Measurements from ENCODE around the gene RAB3IL1. TPM values are rescaled to one million over a fixed set of nuclear protein-coding genes. Genes with fewer than 3 reads are reported as not detected.

Gene RAB3IL1
- total RNA-seq, 1 experiment from 2014 or later, result 18.1 TPM

GRCh38 chr11:61899146-61899841 lies 18.1 kb downstream of the RAB3IL1 start:
- Histone ChIP-seq H3K36me3 (ENCODE audit: control insufficient read depth in 1 of 2, insufficient read depth in 2 of 2, low read length in 2 of 2) (0 out of 4 replicates have a peak, but pooled peaks cover 0 to 3% of the 10 kb centered on the region in 2 experiments), H3K27ac (ENCODE audit: low read depth, low read length) (no peak overlapping the region), H3K4me2 (ENCODE audit: low read length) (no peak overlapping the region), H3K9me3 (ENCODE audit: control insufficient read depth in 1 of 2, insufficient read depth in 1 of 2, low read depth in 1 of 2, low read length in 2 of 2) (no peaks in the 10 kb centered on the region), H3K27me3 (ENCODE audit: insufficient read depth, low read length) (no peaks in the 10 kb centered on the region), H4K20me1 (ENCODE audit: insufficient read depth) (no peaks in the 10 kb centered on the region), H3K9ac (ENCODE audit: low read length) (no peak overlapping the region), H3K9me2 (ENCODE audit: insufficient read depth) (no peaks in the 10 kb centered on the region), H3K4me3 (replicated peaks in 1 of 2; ENCODE audit: low read depth in 1 of 2, low read length in 2 of 2) (no peak overlapping the region), H3K4me1 (ENCODE audit: control insufficient read depth in 1 of 2, insufficient read depth in 2 of 2, low read length in 2 of 2) (0 out of 4 replicates have a peak, but pooled peaks cover 0 to 3% of the 10 kb centered on the region in 2 experiments), H3K79me2 (ENCODE audit: insufficient read depth, low read length) (no peaks in the 10 kb centered on the region), H2AFZ (ENCODE audit: low read depth, low read length, poor library complexity, severe bottlenecking) (no peak overlapping the region)
- ChIA-PET CTCF (interaction anchor here (0.6 to 8.6 kb wide), 28 partner anchors 9 to 213 kb away, joined by 3 to 162 read pairs (median 4); partner anchors contain the start of gene BEST1), POLR2A (interaction anchor here (2.0 to 3.7 kb wide), 3 partner anchors 48 to 64 kb away, joined by 10 to 17 read pairs (median 11); partner anchors contain the start of gene BEST1), RAD21 (ENCODE audit: low non-redundant PET in 1 of 2, low total read pairs in 2 of 2, uncharacterized antibody in 2 of 2, unreplicated experiment in 2 of 2) (interaction anchor here (1.3 to 2.9 kb wide), 8 partner anchors 48 to 209 kb away, joined by 3 to 19 read pairs (median 11); no protein-coding TSS in a partner anchor)
- intact Hi-C loops (cut with micrococcal nuclease), result loop anchor here (1.0 to 5.0 kb wide), 6 partner anchors 48 to 209 kb away; no protein-coding TSS in a partner anchor
- peak; percentile 36 for DNase-seq (ENCODE audit: low read depth, low spot score)
- TF ChIP-seq CTCF (IDR thresholded peaks at IDR 0.05 in 2 of 3, conservative IDR thresholded peaks at IDR 0.05 in 1 of 3; ENCODE audit: borderline replicate concordance in 1 of 3, insufficient read depth in 1 of 3, low read depth in 2 of 3, low read length in 2 of 3) (peak; percentile 97 to 100 (median 100)), RAD21 (IDR thresholded peaks at IDR 0.05; ENCODE audit: low read depth) (peak; percentile 95), ZNF274 (IDR thresholded peaks at IDR 0.05; ENCODE audit: low read depth, low read length) (no peak), YY1 (IDR thresholded peaks at IDR 0.05; ENCODE audit: extremely low read depth, insufficient replicate concordance, low read depth, low read length) (peak; percentile 25), SRF (IDR thresholded peaks at IDR 0.05; ENCODE audit: low read depth) (no peak)
- BruUV-seq (replicated peaks), result no TSS peak
- ATAC-seq, result peak; percentile 90

All from HCT116 (cell line).